GM18870 (cell line): ENCODE results near the gene DBP.

ENCODE experiments used
- ATAC-seq: cut with Tn5 transposase; IDR thresholded peaks from one replicate; pipeline ENCODE4 v1.9.1; 2021; ENCODE audit warnings: moderate library complexity; ENCODE audit not compliant: unreplicated experiment

Gene DBP

DNA sequence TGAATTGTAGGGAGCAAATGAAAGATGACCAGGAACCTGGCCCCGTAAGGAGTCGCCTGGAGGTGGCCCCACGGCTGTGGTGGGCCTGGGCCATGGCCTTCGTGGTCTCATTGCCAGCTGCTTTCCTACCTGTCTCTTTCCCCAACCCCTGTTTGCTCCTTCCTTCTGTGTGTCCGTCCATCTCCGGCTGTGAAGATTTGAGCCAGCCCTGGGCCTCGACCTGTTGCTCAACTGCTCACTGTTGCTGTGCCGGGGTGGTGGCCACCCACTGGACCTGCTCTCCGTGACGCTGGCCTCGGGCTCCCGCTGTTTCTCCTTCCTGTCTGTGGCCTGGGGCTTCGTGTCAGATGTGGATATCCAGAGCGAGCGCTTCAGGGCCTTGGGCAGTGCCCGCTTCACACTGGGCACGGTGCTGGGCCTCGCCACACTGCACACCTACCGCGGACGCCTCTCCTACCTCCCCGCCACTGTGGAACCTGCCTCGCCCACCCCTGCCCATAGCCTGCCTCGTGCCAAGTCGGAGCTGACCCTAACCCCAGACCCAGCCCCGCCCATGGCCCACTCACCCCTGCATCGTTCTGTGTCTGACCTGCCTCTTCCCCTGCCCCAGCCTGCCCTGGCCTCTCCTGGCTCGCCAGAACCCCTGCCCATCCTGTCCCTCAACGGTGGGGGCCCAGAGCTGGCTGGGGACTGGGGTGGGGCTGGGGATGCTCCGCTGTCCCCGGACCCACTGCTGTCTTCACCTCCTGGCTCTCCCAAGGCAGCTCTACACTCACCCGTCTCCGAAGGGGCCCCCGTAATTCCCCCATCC, 8.5 kb downstream of the DBP start:
- ATAC-seq = no peak

DNA sequence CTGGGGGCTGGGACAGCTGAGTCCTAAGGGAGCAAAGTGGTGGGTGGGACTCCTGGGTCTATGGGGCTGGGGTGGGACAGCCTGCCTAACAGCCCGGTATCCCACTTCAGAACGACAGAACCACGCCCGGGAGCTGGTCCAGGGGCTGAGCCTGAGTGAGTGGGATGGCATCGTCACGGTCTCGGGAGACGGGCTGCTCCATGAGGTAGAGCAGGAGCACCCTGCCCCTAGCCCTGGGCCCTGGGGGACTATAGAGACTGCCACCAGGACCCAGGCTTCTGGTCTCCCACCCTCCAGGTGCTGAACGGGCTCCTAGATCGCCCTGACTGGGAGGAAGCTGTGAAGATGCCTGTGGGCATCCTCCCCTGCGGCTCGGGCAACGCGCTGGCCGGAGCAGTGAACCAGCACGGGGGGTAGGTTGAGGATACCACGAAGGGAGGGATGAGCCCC, 9.3 kb downstream of the DBP start:
- ATAC-seq = no peak

DNA sequence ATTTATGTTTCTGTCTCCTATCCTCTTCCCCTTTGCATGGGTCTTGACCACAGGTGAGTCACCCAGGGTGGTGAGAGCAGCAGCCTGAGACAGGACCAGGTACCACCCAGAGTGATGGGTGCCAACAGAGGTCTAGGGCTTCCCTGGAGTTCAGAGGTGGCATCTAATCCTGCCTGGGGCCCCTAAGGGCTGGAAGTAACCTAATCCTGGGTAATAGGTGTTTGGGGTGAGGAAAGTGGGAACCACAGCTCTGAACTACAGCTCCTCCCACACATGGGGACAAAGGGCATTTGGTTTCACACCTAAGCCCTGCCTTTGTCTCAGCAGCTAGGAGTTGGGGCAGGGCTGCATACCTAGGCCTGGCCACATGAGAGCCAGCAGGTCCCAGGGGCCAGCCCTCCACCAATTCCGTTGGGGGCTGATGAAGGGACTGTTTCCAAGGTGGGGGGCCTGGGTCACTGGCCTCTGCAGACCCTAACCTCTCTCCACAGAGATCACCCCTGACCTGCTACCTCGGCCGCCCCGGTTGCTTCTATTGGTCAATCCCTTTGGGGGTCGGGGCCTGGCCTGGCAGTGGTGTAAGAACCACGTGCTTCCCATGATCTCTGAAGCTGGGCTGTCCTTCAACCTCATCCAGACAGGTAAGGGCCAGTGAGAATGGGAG, 9.8 kb downstream of the DBP start:
- no peak for ATAC-seq

DNA sequence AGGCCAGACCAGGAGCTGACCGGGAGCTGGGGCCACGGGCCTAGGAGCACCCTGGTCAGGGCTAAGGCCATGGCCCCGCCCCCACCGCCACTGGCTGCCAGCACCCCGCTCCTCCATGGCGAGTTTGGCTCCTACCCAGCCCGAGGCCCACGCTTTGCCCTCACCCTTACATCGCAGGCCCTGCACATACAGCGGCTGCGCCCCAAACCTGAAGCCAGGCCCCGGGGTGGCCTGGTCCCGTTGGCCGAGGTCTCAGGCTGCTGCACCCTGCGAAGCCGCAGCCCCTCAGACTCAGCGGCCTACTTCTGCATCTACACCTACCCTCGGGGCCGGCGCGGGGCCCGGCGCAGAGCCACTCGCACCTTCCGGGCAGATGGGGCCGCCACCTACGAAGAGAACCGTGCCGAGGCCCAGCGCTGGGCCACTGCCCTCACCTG, 11.3 kb downstream of the DBP start:
- no peak for ATAC-seq

DNA sequence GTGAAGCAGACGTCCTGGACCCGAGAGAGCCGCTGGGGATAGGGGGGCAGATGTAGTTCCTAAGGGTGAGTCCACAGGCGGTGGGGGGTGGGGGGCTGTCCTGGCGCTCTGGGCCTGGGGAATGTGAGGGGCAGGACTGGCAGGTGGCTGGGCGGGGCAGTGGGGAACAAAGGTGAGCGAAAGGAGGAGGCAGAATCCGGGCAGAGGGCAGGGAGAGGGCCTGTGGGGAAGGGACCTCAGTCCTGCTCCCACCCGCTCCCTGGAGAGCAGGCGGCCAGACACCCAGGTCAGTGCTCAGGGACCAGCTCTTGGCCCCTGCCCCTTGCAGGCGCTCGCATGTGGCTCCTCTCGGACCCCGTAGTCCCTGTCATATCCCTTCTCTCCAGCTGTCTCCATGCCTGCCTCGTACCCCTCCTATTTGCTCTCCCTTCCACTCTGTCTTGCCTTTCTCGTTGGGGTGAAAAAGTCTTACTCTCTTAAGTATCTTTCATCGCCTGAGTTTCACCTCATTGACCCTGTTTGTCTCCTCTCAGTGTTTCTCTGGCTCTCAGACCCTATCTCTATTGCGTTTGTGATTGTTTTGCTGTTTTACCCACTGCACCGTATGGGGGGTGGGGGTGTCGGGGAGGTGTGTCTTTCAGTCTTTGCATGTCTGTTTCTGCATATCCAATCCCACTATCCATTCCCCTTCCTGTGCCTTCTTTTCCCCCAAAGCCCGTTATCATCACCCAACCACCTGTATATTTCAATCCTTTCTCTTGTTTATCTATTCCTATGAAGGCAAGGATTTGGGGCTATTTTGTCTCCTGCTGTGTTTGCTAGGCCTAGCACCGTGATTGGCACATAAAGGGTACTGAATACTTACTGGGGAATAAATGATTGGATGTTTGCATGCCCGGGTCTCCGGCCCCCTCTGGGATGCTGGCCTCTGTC, 12.1 kb downstream of the DBP start:
- ATAC-seq = no peak

DNA sequence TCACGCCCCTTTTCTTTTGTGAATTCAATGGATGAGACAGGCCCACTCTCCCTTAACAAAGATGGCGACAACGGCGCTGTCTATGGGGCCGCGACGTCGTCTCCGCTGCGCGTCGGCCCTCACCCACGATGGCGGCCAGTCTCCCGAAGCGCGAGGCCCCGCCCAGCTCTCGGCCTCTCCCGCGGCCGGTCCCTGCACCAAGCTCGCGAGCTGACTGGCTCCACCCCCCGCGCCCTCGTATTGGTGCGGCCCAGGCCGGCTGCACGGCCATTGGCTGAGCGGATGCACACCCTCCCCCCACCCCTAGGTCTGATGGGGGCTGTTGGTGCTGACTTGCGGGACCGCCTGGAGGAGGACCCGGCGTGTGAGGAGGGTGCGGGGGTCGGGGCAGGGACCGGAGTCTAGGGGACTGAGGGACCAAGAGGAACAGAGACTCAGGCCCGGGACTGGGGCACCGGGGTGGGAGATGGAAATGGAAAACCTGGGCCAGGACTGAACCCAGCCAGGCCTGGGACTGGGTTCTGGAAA, 13.0 kb downstream of the DBP start:
- no peak for ATAC-seq

DNA sequence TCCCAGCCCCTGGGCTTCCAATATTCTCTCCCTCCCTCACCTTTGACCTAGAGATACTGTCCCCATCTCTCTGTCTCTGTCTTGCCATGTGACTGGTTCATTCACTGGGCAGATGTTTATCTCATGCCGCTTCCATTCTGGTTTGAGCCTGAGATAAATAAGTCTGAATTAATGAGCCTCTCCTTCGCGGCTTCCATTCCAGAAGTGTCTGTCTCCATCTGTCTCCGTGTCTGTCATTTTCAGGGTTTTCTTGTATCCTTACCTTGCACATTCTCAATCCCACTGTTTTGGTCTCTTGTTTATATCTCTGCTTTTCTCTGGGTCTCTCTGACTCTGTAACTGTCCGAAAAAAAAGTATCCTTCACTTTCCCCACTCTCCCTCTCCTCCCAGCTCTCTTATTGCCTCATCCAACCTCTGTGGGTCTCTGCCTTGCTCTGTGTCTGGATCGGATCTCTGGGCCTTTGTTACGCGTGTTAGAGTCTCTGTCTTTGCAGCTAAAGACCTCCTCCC, 13.6 kb downstream of the DBP start:
- no peak for ATAC-seq

DNA sequence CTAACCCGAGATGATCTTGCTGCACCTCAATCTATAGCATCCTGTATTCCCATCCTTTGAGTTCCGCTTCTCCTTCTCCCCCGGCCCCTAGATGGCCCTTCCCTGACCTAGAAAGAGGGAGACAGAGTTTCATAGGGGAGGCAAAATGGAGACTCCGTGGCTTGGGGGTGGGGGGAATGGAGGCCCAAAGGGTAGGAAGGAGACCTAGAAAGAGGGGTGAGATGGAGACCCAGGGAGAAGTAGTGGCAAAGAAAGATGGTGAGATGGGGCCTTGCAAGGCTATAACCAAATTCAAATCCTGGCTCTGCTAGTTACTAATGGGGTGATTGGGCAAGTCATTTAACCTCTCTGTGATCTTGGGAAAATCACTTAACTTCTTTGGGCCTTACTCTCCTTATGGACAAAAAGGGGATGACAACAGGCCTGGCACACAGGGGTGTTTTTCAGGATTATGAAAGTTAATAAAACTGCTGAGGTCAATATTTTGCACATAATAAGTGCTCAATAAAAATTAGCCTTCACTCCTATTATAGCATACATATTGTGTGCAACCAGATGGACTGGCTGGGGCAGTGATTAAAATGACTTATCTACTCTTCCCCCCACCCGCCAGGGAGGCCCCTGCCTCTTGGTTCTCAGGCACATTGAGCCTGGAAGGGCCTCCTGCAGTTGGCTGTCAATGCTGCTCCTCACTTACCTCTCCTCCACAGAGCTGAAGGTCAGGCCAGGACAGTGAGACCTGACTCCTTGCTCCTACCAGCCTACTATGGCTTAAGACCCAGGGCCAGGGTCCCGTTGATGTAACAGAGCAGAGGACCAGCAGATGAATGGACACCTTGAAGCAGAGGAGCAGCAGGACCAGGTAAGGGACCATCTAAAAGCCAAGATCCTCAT, 17.2 kb downstream of the DBP start:
- ATAC-seq = no peak

DNA sequence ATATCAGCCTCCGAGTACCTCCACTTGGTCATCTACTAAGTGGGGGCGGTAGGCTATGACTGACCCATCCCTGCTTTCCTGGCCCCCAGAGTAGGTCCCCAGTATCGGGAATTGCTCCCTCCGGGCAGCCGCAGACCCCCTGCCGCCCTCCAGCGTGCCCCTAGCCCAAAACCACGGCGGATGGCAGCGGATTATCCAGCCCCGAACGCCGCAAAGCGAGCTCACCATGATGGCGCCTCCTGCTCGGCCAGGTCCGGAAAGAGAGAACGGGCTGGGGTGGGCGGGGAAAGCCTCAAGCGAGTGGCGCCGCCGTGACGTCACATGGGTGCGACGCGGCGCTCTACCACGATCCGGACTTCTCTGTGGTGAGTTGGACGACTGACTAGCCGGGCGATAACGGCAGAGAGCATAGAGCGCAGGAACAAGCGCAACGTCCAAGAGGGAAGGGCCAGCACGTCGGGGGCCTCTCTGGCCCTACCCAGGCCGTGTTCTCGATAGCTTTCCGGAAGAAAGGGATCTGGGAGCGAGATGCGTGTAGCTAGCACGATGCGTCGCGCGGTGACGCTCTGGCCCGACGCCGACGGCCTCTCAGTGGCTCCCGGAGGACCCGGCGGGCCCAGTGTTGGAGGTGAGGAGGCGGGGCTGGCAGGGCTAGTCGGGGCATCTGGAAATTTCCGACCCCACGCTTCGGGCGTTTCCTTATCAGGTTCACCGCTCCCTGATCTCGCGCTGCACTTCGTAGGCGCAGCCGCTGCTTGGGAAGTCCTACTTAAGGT, 18.1 kb downstream of the DBP start, which contains the start of the genes RPL18 and SPHK2:
TSS of gene RPL18 (minus strand) at position 263 of the 776 bp plus-strand sequence. CDS start at position 228, 35 bp downstream.
TSS of gene SPHK2 (plus strand) at position 591 of the 776 bp plus-strand sequence. CDS start 1,009 bp downstream, outside the sequence.
- ATAC-seq = peak; percentile 87

DNA sequence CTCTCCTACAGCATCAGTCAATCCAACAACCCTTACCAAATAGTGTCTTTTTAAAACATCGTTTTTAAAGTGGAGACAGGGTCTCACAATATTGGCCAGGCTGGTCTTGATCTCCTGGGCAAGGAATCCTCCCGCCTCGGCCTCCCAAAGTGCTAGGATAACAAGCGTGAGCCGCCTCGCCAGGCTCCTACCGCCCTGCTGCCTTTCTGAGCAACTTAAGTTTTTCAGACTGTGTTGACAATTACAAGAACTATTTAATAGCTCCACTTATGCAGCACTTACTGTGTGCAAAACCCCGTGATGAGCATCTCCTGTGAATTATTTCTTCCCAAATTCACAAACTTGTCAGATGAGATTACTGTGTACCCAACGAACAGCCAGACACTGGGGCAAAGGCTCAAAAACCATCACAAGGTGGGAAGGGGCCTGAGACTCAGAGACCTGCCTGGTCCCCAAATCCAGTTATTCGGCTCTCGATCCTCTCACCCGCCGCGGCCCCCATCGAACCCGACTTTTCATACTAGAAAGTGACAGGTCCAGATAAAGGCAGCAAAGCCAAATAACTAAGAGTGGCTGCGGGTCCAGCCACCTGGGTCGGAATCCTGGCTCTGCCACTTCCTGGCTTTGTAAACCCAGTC, 18.8 kb downstream of the DBP start:
- no peak for ATAC-seq

DNA sequence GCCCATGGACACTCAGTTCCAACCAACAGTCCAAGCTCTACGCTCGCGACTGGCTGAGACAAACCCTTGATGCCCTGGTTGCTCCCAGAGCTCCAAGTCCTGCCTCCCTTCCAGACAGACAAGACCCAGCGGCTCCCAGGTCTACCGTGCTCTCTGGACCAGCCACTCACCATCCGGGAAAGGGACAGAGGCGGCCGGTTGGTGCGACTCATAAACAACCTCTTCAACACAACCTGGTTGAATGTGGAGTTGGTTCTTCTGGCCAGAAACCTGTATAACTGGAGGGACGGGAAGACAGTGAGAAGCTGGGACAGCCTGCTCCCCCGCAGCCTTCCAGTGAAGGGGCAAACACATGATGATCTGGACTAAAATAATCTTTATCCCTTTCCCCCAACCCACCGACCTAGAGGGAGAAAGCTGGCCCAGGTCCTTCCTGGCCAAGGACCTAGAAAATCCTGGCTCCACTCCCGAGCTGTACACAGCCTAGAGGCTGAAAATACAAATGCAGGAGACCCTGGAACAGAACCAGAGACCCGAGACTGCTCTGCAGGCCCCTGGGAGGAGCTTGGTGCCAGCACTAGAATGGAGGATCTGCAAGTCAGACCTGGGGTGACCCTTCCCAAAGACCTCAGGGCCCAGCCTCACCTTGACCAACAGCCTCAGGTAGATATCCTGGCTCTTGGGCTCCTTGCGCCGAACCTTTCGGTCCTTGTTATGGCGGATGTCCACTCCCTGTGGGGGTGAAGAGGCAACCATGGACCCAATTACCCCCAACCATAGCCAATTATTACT, 19.8 kb downstream of the DBP start:
- ATAC-seq = no peak

DNA sequence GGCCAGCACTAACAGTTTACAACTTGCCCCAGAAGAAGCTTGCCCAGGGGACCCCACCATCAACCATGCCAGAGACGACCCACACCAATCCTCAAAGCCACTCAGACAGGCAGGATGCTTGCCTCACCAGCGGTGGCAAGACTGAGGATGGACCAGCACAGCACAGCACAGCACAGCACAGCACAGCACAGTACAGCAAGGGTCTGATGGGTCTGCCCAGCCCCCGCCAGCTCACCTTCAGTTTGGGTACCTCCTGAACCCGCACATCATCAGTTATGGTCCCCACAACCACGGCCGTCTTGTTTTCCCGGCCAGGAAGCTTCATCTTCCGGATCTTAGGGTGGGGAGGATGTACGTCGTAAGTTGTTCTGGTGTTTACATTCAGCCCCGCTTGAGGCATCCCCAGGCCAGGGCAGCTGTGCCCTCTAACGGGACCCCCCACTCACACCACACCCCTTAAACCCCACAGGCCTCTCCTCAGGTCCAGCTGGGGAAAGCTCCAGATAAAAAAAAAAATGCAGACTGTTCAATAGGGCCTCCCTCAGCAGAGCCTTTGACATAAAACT, 20.6 kb downstream of the DBP start:
- ATAC-seq = no peak

DNA sequence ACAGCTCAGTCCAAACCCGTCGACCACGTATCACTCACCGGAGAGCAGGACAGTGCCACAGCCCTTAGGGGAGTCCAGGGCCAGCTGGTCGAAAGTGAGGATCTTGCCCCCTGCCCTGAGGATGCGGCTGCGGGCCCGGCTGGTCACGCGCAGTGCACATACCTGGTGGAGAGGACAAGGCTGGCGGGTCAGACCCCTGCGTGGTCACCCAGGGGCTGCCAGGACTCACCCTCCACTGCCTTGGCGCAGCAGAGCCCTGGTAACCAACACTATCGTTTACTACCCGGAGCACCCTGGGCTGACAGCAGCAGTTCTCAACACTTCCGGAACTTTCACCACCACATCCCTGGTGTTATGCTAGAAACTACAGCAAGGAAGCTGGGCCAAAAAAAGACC, 21.1 kb downstream of the DBP start:
- ATAC-seq = no peak

DNA sequence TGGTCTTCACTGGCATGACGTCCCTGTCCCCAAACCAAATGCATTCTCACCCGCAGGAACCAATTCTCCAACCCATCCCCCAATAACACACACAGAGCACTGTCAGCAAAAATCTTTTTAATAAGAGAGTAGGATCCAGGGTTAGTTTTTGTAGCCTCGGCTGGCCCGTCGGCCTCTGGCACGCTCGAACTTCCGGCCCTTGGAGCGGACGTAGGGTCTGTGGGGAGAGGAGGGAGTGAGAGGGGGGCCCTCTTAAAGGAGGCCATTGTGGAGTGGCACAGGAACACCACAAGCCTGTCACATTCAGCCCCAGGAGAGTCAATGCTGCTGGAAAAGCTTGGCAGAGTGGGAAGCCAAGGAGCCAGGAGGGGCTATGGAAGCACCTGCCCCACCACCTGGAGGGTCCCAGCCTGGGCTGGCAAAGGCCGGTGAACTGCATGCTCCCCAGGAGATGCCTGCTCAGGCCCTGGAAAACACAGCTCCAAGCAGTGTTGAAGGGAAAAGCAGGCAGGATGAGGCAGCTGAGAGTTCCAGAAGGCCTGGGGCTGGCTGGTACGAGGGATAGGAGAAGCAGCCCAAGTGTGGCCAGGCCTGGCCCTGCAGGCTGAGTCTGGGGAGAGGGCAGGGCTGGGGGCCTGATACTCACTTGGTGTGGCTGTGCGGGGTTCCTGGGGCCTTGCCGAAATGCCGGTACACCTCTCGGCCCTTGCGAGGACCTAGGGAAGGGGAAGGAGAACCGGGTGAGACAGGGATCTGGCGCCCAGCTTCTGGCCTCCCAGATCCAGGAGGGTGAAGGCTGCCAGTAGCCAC, 21.7 kb downstream of the DBP start:
- no peak for ATAC-seq

DNA sequence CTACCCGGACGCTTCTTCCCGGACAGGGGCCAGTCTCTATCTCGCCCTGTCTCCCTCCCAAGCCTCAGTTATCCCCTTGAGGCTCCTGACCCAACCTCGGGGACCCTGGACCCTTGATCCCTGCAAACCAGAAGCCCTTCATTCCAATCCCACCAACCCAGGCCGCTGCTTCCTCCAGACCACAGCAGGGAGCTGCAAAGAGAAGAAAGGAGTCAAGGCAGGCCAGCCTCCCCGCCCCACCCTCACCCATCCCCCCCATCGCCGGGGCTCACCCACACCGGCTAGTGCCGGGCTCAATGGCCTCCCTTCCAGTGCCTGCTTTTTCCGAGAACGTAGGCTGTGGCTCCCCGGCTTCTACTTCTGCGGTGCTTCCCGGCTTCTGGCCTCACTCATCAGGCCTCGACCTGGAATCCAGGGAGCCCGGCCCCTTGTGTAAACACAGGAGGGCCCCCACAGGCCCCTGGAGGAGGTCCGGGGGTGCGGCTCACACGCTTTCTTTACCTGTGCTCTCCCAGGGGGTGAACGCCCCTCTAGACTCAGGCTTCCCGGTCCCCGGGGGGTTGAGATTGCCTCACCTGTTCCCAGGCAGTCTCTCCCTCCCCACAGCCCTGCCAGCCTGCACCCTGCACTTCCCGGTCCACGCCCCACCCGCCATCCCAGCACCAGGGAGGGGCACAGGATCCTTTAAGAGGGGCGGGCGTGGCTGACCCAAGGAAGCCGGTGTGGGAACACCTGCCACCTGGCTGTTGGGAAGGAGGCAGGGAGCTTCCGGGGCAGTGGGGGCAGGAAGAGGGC, 22.5 kb downstream of the DBP start, which contains the start of gene FAM83E:
TSS of gene FAM83E (minus strand) at position 641 of the 795 bp plus-strand sequence. CDS start 1,704 bp downstream, outside the sequence.
- ATAC-seq = no peak
